IPS-NIHi7 (cell line): Measurements from ENCODE around the gene PRSS57.

ENCODE experiments used
- DNase-seq: peaks from one replicate; pipeline ENCODE4 v3.0.0; 2012; ENCODE audit warnings: mixed read lengths; ENCODE audit errors: extremely low spot score

The PRSS57 gene

DNA sequence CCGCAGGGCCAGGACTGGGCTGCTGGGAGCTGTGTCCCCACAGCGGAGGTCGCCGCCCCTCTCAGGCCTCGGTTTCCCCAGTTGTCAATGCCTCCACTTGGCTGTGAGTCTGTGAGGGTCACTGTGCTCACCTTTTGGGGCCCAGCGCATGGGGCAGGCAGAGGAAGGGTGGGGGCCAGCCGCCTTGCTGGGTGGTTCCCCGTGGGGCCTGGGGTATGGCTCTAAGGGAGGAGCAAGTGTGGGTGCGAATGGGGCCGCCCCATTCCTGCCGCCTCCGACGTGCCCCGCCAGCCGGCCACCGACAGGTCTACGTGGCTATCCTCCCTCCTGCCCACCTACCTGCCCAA, 56.4 kb downstream of the PRSS57 start:
- no peak for DNase-seq
